LNCaP clone FGC (cell line): ENCODE data around the gene AMZ2.
"Not testable (repeated sequence)": the region's sequence is repeated elsewhere in the genome, so short reads cannot be mapped to it uniquely, and the experiment has no call there.

Experiments used
- DNase-seq: peaks from one replicate; pipeline ENCODE4 v3.0.0-alpha.2; 2011; ENCODE audit warnings: low read depth
- H3K4me3 ChIP-seq: 2 replicates; pipeline ENCODE4 v1.5.1; 2011; ENCODE audit warnings: mild to moderate bottlenecking, low read depth, low read length, control low read depth
- CTCF ChIP-seq: IDR thresholded peaks from 2 replicates; pipeline ENCODE4 v1.5.1; 2012; ENCODE audit warnings: mild to moderate bottlenecking; ENCODE audit not compliant: control insufficient read depth, insufficient read depth; ENCODE audit errors: extremely low read depth

The AMZ2 gene, protein sequence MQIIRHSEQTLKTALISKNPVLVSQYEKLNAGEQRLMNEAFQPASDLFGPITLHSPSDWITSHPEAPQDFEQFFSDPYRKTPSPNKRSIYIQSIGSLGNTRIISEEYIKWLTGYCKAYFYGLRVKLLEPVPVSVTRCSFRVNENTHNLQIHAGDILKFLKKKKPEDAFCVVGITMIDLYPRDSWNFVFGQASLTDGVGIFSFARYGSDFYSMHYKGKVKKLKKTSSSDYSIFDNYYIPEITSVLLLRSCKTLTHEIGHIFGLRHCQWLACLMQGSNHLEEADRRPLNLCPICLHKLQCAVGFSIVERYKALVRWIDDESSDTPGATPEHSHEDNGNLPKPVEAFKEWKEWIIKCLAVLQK

GRCh38 chr17:68247445-68248198 lies at the start of gene AMZ2:
AMZ2 (plus strand) TSS chr17:68248043; CDS start chr17:68250188, 2,145 bp downstream.
- H3K4me3 ChIP-seq = peak within 1 kb of the TSS; percentile 91
- DNase-seq = peak; percentile 50
- TF ChIP-seq CTCF = no peak

DNA sequence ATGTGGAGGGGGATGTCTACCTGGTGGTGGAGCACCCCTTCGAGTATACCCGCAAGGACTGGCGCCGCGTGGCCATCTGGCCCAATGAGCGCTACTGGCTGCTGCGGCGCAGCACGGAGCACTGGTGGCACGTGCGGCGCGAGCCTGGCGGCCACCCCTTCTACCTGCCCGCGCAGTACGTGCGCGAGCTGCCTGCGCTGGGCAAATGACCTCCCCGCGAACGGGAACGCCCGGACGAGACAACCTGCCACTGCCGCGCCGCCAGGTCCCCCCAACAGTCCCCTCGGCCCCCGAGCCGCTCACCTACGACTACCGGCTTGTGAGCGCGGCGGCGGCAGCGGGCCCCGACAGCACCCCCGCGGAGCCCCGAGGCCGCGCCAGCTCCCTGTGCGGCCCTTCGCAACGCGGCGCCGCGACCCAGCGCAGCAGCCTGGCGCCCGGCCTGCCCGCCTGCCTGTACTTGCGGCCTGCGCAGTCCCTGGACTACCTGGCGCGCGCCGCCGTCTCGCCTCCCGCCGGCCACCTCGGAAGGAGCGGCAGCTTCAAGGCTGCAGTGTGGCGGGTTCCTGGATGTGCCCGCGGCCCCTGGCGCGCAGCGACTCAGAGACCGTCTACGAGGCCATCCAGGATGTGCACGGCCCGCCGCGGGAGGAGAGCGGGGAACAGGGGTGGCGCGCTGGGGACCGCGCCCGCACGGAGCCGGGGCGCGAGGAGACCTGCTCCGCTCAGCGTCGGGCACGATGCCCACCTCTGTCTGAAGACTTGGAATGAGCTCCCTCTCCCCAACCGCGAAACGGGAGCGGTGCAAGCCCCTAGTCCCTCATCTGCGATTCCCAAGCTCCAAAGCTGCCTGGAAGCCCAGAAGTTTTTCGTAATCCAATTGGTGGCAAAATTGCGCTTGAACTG lies 48.7 kb upstream of the AMZ2 start:
- no peak for TF ChIP-seq CTCF
- H3K4me3 ChIP-seq = no peak overlapping the region
- DNase-seq = no peak

- no peak for DNase-seq
- H3K4me3 ChIP-seq = peak overlapping the region; percentile 28
- TF ChIP-seq CTCF = no peak
Measured at GRCh38 chr17:68199837-68200688, 47.8 kb upstream of the AMZ2 start.

GRCh38 chr17:68200689-68201417 lies 47.0 kb upstream of the AMZ2 start:
- peak; percentile 93 for TF ChIP-seq CTCF
- no peak for DNase-seq
- peak overlapping the region; percentile 28 for H3K4me3 ChIP-seq

DNA sequence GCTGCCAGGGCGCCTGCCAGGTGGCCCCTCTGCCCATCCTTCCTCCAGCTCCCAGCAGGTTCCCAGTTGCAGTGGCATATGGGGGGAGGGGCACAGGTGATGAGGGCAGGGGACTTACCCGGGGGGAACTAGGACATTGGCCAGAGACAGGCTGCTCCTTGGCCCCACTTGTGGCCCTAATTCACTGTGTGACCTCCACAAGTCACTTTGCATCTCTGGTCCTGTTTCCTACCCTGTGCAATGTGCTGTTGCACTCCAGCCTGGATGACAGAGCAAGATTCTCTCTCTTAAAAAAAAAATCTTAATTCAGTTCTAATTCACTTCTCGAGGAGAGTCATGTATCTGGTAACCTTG lies 46.4 kb upstream of the AMZ2 start:
- not testable (repeated sequence) for DNase-seq, H3K4me3 ChIP-seq

- DNase-seq, H3K4me3 ChIP-seq: not testable (repeated sequence)
Measured at GRCh38 chr17:68202321-68202720, 45.5 kb upstream of the AMZ2 start.

DNA sequence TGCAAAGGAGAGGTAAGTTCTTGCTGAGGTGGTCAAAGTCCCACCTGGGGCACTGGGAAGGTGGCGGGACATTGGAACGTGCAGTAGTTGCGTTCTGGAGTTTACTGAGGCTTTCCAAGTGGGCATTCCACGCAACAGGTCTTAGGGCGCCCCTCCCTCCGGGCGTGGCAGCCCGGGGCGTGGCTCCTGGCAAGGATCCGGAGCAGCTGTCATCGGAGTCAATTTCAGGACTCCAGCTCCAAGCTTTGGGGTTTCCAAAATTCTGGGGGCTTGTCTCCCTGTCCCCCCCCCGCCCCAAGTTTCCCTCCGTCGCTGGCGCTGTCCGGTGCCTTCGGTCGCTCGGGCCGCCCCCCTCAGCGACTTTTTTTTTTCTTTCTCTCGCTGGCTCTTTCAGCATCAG lies 43.1 kb upstream of the AMZ2 start:
- no peak for DNase-seq
- TF ChIP-seq CTCF = no peak
- peak overlapping the region; percentile 69 for H3K4me3 ChIP-seq
